Central memory CD8-positive, alpha-beta T cell (primary cell): ENCODE measurements around the gene PASK.

Experiments
- ATAC-seq: fragments of 150-1000 bp; cut with Tn5 transposase; replicated peaks from 2 replicates; pipeline ENCODE4 v1.10.0; 2022; ENCODE audit warnings: mild to moderate bottlenecking, moderate FRiP score, moderate number of reproducible peaks; ENCODE audit not compliant: poor library complexity, severe bottlenecking; ENCODE audit errors: extremely low read depth
- DNase-seq, 2 donors: peaks; one replicate each; pipeline ENCODE4 v3.0.0; 2021; ENCODE audit warnings: low spot score in 2 of 2
- H3K27ac Mint-ChIP-seq: one replicate; pipeline ENCODE4 v1.8.0; 2022; ENCODE audit warnings: low read depth, mild to moderate bottlenecking, moderate library complexity, mixed read lengths
- H3K27me3 Mint-ChIP-seq: one replicate; pipeline ENCODE4 v1.8.0; 2022; ENCODE audit warnings: mixed read lengths
- H3K36me3 Mint-ChIP-seq: one replicate; pipeline ENCODE4 v1.8.0; 2022; ENCODE audit warnings: mild to moderate bottlenecking, moderate library complexity, mixed read lengths; ENCODE audit not compliant: insufficient read depth
- H3K4me1 Mint-ChIP-seq: one replicate; pipeline ENCODE4 v1.8.0; 2022; ENCODE audit warnings: mixed read lengths
- H3K4me3 Mint-ChIP-seq: one replicate; pipeline ENCODE4 v1.8.0; 2022; ENCODE audit warnings: mild to moderate bottlenecking, moderate library complexity, mixed read lengths
- H3K9me3 Mint-ChIP-seq: one replicate; pipeline ENCODE4 v1.8.0; 2022; ENCODE audit warnings: mixed read lengths

Gene PASK

DNA sequence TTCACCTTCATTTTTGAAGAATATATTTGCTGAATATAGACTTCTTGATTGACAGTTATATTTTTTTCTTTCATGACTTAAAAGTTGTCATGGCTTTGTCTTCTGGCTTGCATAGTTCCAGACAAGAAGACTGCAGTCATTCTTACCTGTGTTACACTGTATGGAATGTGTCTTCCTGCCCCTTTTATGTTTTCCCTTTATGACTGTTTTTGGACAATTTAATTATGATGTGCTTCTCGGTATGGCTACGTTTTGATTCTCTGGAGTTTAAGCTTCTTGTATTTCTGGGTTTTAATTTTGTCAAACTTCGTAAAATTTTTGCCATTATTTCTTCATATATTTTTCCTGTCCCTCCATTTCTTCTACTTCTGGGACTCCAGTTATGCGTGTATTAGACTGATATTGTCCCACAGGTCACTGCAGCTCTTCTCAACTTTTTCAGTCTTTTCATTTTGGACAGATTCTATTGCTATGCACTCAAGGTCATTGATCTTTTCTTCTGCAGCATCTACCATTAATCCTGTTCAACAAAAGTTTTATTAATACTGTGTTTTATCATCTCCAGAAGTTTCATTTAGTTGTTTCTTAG, 64.3 kb downstream of the PASK start:
- no peaks in the 10 kb centered on the region for H3K9me3 Mint-ChIP-seq
- ATAC-seq (no peak), DNase-seq (no peak)
- H3K36me3 Mint-ChIP-seq, result peaks cover 28% of the 10 kb centered on the region
- peaks cover 12% of the 10 kb centered on the region for H3K4me1 Mint-ChIP-seq
- no peak overlapping the region for H3K4me3 Mint-ChIP-seq
- H3K27ac Mint-ChIP-seq, result peak overlapping the region; percentile 11
- H3K27me3 Mint-ChIP-seq, result no peaks in the 10 kb centered on the region

DNA sequence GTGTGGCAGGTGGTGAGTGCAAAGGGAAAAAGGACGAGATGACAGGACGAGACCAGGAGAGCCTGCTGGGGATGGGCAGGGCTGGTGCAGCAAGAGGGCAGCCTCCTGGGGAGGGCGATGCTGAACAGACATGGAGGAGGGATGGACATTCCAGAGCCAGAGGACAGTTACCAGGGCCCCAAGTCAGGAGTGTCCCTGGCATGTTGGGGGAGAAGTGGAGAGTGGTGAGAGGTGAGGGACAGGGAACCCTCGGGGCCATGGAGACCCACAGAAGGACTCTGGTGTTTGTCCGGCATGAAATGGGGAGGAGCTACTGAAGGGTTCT, 66.2 kb downstream of the PASK start:
- H3K4me1 Mint-ChIP-seq, result peaks cover 12% of the 10 kb centered on the region
- peaks cover 14% of the 10 kb centered on the region for H3K36me3 Mint-ChIP-seq
- DNase-seq (no peak), ATAC-seq (no peak)
- H3K4me3 Mint-ChIP-seq, result no peak overlapping the region
- no peaks in the 10 kb centered on the region for H3K9me3 Mint-ChIP-seq
- no peaks in the 10 kb centered on the region for H3K27me3 Mint-ChIP-seq
- H3K27ac Mint-ChIP-seq, result peak overlapping the region; percentile 8

DNA sequence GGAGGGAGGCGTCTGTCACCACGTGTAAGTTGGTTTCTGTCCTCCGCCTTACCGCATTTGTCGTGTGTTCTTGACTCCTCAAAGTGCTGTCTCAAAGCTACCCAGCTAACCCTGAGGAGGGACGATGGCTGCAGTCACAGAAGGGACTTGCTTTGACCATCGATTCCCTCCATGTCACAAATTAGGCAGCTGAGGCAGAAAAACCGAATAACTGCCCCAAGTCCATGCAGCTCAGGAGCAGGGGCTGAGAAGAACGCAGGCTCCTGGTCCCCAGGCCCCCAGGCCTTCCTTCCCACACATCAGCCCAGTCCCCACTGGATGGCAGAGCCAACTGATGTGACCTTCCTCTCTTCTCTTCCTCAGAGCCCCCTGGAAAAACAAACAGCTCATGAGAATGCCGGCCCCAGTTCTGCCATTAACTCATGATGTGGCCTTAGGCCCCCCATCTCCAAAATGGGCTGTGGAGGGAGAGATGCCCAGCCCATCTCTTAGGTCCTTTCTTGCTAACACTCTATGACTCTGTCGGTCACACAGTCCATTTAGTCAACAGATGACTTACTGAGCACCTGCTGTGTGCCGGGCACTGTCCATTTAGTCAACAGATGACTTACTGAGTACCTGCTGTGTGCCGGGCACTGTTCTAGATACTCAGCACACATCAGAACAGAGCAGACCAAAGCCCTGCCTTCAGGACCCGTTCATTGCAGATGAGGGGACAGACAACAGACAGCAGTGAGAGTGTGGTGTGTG, 66.8 kb downstream of the PASK start:
- Mint-ChIP-seq H3K4me1 (peaks cover 12% of the 10 kb centered on the region), H3K27me3 (no peaks in the 10 kb centered on the region), H3K36me3 (peaks cover 9% of the 10 kb centered on the region), H3K9me3 (no peaks in the 10 kb centered on the region), H3K4me3 (no peak overlapping the region), H3K27ac (peak overlapping the region; percentile 8)
- ATAC-seq (no peak), DNase-seq (no peak)

DNA sequence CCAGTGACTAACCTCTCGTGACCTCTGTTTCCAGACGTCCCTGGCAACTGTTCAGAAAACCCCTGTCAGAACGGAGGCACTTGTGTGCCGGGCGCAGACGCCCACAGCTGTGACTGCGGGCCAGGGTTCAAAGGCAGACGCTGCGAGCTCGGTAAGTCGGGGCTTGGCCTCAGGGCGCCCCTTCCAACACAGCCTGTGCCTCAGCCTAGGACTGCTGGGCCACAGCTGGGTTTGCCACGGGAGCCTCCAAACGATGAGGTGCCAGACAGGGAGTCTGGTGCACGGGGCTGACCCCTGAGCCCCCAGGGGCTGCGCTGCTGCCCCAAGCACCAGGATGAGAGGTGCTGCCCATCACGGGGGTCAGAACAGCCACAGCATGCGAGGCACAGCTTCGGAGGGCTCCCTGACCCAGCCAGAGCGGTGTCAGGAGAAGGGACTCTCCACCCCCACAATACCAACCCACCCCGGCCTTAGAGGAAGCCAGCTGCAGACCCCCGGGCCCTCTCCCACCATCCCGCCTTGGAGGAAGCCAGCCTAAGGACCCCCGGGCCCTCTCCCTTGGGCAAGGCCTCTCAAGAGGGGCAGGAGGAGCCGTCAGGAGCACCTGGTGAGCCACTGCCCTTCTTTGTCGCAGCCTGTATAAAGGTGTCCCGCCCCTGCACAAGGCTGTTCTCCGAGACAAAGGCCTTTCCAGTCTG, 67.5 kb downstream of the PASK start:
- peak overlapping the region; percentile 74 for H3K27ac Mint-ChIP-seq
- no peak for ATAC-seq

DNA sequence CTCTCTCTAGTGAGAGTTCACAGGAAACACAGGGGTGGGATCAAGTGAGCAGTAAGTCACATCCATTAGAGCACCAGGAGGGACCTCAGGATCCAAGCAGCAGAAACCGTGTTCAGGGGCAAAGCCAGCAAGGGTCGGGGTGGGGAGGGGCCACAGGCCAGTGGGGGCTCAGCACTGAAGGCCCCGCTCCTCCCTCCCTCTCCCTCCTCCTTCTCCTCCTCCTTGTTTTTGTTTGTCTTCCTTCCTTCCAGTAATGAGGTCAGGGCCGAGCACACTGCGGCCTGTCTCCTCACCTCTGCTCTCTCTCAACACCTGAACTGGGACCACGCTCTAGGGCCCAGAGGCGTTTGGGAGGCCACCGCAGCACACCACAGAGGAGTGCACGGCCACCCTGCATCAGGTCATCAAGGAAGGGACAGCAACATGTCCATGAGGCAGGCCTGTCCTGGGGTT, 68.1 kb downstream of the PASK start:
- ATAC-seq (no peak), DNase-seq (no peak)
- Mint-ChIP-seq H3K36me3 (peaks cover 4% of the 10 kb centered on the region), H3K9me3 (no peaks in the 10 kb centered on the region), H3K4me3 (no peak overlapping the region), H3K4me1 (peaks cover 12% of the 10 kb centered on the region), H3K27me3 (no peaks in the 10 kb centered on the region), H3K27ac (peak overlapping the region; percentile 74)

More for the DNA sequence above, 67.5 kb downstream of the PASK start:
- Mint-ChIP-seq H3K4me1 (peaks cover 12% of the 10 kb centered on the region), H3K9me3 (no peaks in the 10 kb centered on the region), H3K36me3 (peaks cover 5% of the 10 kb centered on the region), H3K4me3 (no peak overlapping the region), H3K27me3 (no peaks in the 10 kb centered on the region)
- DNase-seq, result no peak

DNA sequence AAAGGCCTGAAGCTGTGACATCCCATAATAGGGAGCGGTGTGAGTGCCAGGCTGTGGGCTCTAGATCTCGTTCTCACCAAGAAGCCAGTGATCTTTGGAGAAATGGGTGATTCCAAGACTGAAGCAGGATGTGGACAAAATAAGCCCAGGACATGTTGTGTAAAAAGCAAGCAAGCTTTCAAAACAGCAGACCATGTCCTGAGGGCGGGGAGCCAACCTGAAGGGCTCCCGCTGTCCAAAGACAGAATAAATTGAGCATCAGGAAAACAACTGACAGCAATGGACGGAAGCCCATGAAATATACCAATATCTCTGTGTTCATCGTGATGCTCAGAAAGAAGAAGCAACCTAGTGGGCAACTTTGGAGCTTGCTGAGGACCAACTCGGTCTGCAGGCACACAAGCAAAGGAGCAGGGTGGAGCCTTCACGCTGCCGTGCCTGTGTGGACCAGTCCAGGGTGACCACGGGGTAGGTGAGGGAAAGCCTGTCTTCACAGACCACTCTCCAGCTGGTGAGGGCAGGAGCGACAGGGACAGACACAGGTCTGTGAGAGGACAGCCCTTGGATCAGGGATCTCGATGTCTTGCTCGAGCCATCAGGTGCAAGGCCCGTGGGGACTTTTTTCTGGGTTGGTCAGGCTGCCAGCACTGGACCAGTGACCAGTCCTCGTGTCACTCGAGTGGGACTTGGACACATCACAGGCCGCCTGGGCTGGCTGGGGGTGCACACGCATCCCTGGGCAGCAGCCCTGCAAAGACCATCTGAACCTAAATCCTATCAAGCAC, 68.7 kb downstream of the PASK start:
- H3K9me3 Mint-ChIP-seq, result no peaks in the 10 kb centered on the region
- no peak for ATAC-seq
- peaks cover 12% of the 10 kb centered on the region for H3K4me1 Mint-ChIP-seq
- H3K4me3 Mint-ChIP-seq, result no peak overlapping the region
- no peak for DNase-seq
- no peak overlapping the region for H3K27ac Mint-ChIP-seq
- peaks cover 4% of the 10 kb centered on the region for H3K36me3 Mint-ChIP-seq
- no peaks in the 10 kb centered on the region for H3K27me3 Mint-ChIP-seq

DNA sequence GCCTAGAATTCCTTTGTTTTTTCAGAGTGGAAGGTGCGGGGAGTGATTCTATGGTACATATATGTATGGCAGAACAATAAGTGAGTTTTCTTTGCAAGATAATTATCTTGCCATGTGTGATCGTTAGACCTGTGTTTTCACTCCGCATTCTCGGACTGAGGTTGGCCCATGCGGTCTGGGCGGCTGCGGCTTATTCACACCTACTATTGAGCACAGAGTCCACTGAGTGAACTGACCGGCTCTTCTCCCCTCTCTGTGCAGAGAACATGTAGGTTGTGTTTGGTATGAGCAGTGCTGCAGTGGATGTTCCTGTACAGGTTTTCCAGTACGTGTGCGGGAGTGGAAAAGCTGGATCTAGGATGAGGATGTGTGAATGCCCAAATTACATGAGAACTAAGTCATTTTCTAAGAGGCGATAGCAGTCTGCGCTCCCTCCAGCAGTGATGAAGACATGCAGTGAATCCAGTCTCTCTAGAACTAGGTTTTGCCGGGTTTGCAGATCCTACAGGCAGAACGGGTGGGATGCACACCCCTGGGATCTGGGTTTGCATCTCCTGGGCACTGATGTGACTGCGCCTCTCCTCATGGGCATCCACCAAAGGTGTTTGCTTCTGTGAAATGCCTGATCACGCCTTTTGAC, 74.3 kb downstream of the PASK start:
- H3K27me3 Mint-ChIP-seq, result no peaks in the 10 kb centered on the region
- H3K36me3 Mint-ChIP-seq, result peaks cover 11% of the 10 kb centered on the region
- ATAC-seq, result no peak
- no peak overlapping the region for H3K4me3 Mint-ChIP-seq
- H3K27ac Mint-ChIP-seq, result no peak overlapping the region
- DNase-seq, result no peak
- H3K4me1 Mint-ChIP-seq, result peaks cover 7% of the 10 kb centered on the region
- no peaks in the 10 kb centered on the region for H3K9me3 Mint-ChIP-seq

DNA sequence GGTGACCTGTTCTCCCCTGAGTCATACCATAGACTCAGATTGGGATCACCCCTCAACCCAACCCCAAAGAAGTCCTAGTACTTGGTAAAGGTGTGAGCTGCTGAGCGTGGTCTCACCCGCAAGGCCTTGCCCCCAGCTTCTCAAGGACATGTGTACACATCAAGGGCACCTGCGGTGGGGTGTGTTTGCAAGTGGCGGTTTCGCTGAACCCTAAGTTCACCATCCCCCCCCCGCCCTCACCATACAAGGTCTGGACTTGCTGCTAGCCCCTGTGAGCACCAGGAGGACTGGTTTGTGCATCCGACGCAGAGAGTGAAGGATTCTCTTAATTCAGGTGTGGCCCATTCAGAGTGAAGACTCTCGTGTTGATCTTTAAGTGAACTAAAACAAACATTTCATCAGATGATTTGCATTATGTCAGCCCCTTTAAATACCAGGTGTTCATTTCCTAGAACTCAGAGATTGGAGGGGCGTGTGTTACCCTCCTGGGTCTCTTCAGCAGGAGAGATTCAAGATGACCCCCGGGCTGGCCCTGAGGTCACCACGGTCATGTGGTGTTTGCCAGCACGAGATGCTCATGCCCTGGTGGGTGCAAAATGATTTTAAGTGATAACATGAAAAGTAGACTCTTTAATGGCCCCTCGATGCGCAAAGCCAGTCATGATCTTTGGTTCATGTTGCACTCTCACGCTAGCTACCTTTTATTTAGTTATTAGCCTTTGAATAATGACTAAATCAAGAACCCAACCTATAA, 75.0 kb downstream of the PASK start:
- Mint-ChIP-seq H3K36me3 (peaks cover 11% of the 10 kb centered on the region), H3K9me3 (no peaks in the 10 kb centered on the region), H3K4me1 (peaks cover 7% of the 10 kb centered on the region), H3K27ac (no peak overlapping the region), H3K27me3 (no peaks in the 10 kb centered on the region), H3K4me3 (no peak overlapping the region)
- no peak for ATAC-seq
- no peak for DNase-seq

DNA sequence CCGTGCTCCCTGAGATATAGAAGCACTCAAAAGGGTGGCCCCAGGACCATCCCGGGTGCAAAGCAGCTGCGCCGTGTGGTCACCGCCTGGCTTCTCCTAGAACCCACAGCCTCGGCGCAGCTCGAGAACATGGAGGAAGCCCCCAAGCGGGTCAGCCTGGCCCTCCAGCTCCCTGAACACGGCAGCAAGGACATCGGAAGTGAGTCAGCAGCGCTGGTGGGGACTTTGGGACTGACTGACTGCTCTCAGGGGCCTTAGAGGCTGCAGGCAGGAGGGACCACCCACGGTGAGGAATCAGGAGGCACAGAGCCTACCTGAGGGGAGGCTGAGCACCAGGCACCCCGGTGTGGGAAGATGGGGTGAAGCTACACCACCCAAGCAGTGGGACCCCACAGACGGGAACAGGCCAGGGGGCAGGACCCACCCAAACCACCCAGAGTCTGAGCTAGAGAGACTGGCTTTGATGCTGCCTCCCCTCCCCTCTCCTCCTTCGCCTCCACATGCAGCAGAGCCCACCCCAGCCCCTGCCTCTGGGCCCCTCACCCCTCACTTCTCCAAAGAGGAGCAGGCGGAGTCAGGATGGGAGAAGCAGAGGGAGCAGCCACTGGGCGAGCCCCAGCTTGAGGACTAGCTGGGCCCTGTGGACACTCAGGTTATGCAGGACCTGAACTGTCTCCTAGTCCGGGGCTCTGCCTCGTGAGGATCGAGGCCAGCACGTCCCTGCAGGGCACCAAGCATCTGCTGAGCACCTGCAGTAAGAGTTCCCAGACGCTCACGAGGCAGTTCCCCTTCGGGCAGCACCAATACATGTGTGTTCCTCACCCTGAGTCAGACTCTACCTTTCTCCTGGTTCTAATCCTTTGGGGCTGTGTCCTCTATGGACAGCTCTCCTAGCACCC, 75.9 kb downstream of the PASK start:
- H3K27ac Mint-ChIP-seq, result peak overlapping the region; percentile 74
- no peaks in the 10 kb centered on the region for H3K27me3 Mint-ChIP-seq
- H3K4me1 Mint-ChIP-seq, result peaks cover 7% of the 10 kb centered on the region
- DNase-seq, result no peak
- no peak overlapping the region for H3K4me3 Mint-ChIP-seq
- ATAC-seq, result no peak
- H3K9me3 Mint-ChIP-seq, result no peaks in the 10 kb centered on the region
- peaks cover 11% of the 10 kb centered on the region for H3K36me3 Mint-ChIP-seq

DNA sequence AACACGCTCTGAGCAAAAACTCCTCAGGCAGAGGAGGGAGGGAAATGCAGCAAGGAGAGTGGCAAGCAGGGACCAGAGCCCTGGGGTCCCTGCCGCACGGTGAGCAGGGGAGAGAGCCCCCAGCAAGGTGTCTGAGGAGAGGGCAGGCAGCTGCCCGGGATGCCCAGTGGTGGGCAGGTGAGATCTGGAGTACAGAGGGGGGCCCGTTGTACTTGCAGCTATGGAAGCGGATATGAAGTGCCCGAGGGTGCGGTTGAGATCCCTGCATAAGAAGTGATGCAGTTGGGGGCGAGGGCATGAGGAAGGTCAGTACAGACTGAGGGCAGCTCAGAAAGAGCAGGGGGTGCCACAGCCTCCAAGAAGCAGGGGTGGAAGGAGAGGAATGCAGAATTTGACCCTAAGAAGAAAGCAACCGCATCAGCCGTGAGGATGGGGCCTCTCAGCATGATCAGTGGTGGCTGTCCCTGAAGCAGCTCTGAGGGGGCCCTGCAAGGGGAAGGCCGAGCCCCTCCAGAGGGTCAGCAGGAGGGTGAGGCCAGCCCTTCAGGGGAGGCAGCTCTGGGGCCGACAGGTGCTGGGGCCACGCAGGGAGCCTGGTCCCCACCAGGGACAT, 76.6 kb downstream of the PASK start:
- Mint-ChIP-seq H3K4me1 (peaks cover 7% of the 10 kb centered on the region), H3K9me3 (no peaks in the 10 kb centered on the region), H3K27me3 (no peaks in the 10 kb centered on the region), H3K27ac (peak overlapping the region; percentile 74), H3K36me3 (peaks cover 11% of the 10 kb centered on the region), H3K4me3 (no peak overlapping the region)
- DNase-seq (no peak), ATAC-seq (no peak)

DNA sequence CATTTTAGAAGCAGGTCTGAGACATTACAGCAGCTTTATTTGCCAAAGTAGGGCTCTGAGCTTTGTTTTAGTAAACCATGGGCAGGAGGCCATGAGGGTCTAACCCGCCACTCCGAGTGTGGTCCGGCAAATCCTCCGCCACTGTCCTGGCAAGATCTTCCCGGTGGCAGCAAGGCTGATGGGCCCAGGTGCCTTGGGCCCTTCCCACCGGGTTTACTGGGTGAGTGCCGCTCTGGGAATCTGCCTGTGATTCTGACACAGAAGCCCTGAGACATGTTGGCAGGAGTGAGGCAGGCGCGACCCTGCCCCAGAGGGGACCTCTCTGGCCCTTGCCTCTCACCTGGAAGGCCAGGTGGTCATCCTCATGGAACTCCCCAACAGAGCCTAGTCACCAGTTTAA, 77.1 kb downstream of the PASK start:
- ATAC-seq, result no peak
- Mint-ChIP-seq H3K36me3 (peaks cover 11% of the 10 kb centered on the region), H3K9me3 (no peaks in the 10 kb centered on the region), H3K4me1 (peaks cover 7% of the 10 kb centered on the region), H3K27ac (peak overlapping the region; percentile 74), H3K4me3 (no peak overlapping the region), H3K27me3 (no peaks in the 10 kb centered on the region)
- no peak for DNase-seq
